B cell (primary cell): ENCODE data around the gene TMEM163. TPM values are rescaled to one million over a fixed set of nuclear protein-coding genes. Genes with fewer than 3 reads are reported as not detected.

ENCODE experiments used
- ATAC-seq: fragments of 200-7000 bp; cut with Tn5 transposase; one replicate; pipeline ENCODE4 v1.10.0; 2021; ENCODE audit warnings: low read depth, mild to moderate bottlenecking, moderate number of reproducible peaks, moderate library complexity
- CTCF ChIA-PET: fragments of 350-600 bp; sonication (Branson Sonifier 250); formaldehyde crosslinking; loops from one replicate; lab custom pipeline; 2021; ENCODE audit warnings: antibody characterized with exemption, inconsistent platforms; lab: Charles Lee
- POLR2A ChIA-PET: fragments of 350-600 bp; sonication (Branson Sonifier 250); formaldehyde crosslinking; loops from one replicate; lab custom pipeline; 2021; ENCODE audit warnings: antibody characterized with exemption; lab: Charles Lee
- DNase-seq: peaks from one replicate; pipeline ENCODE4 v3.0.0; 2013
- H2AFZ ChIP-seq: 2 replicates; pipeline ENCODE4 v1.6.1; 2012; ENCODE audit warnings: mild to moderate bottlenecking, low read depth, low read length; ENCODE audit not compliant: insufficient read depth, poor library complexity, severe bottlenecking
- H3K27ac ChIP-seq, 2 donors: 1 replicate in 1 of 2; 2 replicates in 1 of 2; pipeline ENCODE4 v1.5.1; 2012 to 2013; ENCODE audit warnings: low read length in 2 of 2, mild to moderate bottlenecking in 2 of 2, moderate library complexity in 1 of 2
- H3K27me3 ChIP-seq, 4 experiments: fragments of 200-600 bp in 1 of 4; sonication (generic) in 1 of 4; replicated peaks in 1 of 4; 1 replicate in 2 of 4; 2 replicates in 2 of 4; pipeline versions ENCODE4 v1.6.1 to v1.7.0; 2013 to 2016; ENCODE audit warnings: low read length in 3 of 4, mild to moderate bottlenecking in 2 of 4, mixed read lengths in 1 of 4, moderate library complexity in 1 of 4; ENCODE audit not compliant: insufficient read depth in 4 of 4, control insufficient read depth in 3 of 4; ENCODE audit errors: control extremely low read depth in 1 of 4
- H3K36me3 ChIP-seq, 2 experiments: replicated peaks in 1 of 2; 1 replicate in 1 of 2; 2 replicates in 1 of 2; pipeline versions ENCODE4 v1.6.1 to v1.7.1; 2013; ENCODE audit warnings: low read length in 1 of 2; ENCODE audit not compliant: insufficient read depth in 2 of 2, control insufficient read depth in 1 of 2; ENCODE audit errors: control extremely low read depth in 1 of 2, extremely low read depth in 1 of 2
- H3K4me1 ChIP-seq, 2 donors: fragments of 200-600 bp in 1 of 2; sonication (generic) in 1 of 2; 1 replicate in 1 of 2; 2 replicates in 1 of 2; pipeline versions ENCODE4 v1.5.1 to v1.6.1; 2013 to 2017; ENCODE audit warnings: low read length in 2 of 2; ENCODE audit not compliant: control insufficient read depth in 2 of 2, insufficient read depth in 2 of 2
- H3K4me2 ChIP-seq: replicated peaks from 2 replicates; pipeline ENCODE3; 2012; ENCODE audit warnings: mild to moderate bottlenecking, low read depth, low read length; ENCODE audit not compliant: poor library complexity, severe bottlenecking
- H3K4me3 ChIP-seq, 5 experiments: fragments of 200-600 bp in 1 of 5; sonication (generic) in 1 of 5; 1 replicate in 3 of 5; 2 replicates in 2 of 5; pipeline versions ENCODE4 v1.5.1 to v1.7.0; 2011 to 2016; ENCODE audit warnings: low read length in 4 of 5, mild to moderate bottlenecking in 4 of 5, low read depth in 2 of 5, control low read depth in 1 of 5, moderate library complexity in 1 of 5; ENCODE audit not compliant: insufficient read depth in 1 of 5; ENCODE audit errors: control extremely low read depth in 1 of 5, extremely low read depth in 1 of 5
- H3K79me2 ChIP-seq: fragments of 200-600 bp; sonication (generic); one replicate; pipeline ENCODE4 v1.6.0; 2016; ENCODE audit warnings: low read length; ENCODE audit not compliant: control insufficient read depth, insufficient read depth
- H3K9ac ChIP-seq: fragments of 200-600 bp; sonication (generic); 2 replicates; pipeline ENCODE4 v1.6.1; 2017; ENCODE audit warnings: mild to moderate bottlenecking, low read length, moderate library complexity
- H3K9me3 ChIP-seq, 3 donors: one replicate each; pipeline versions ENCODE4 v1.6.1 to v1.7.1; 2013; ENCODE audit warnings: low read length in 2 of 3; ENCODE audit not compliant: control insufficient read depth in 2 of 3, insufficient read depth in 1 of 3; ENCODE audit errors: control extremely low read depth in 1 of 3
- H4K20me1 ChIP-seq: 2 replicates; pipeline ENCODE4 v1.6.0; 2012; ENCODE audit warnings: mild to moderate bottlenecking, low read length; ENCODE audit not compliant: insufficient read depth, control insufficient read depth, poor library complexity, severe bottlenecking
- H3K27ac Mint-ChIP-seq: one replicate; pipeline ENCODE4 v1.8.0; 2021; ENCODE audit warnings: mixed read lengths
- H3K27me3 Mint-ChIP-seq: one replicate; pipeline ENCODE4 v1.8.0; 2021; ENCODE audit warnings: mixed read lengths
- H3K4me1 Mint-ChIP-seq: one replicate; pipeline ENCODE4 v1.8.0; 2021; ENCODE audit warnings: mixed read lengths
- H3K4me3 Mint-ChIP-seq: one replicate; pipeline ENCODE4 v1.8.0; 2021; ENCODE audit warnings: mixed read lengths
- H3K9me3 Mint-ChIP-seq: one replicate; pipeline ENCODE4 v1.8.0; 2022; ENCODE audit warnings: mixed read lengths; ENCODE audit not compliant: insufficient read depth
- CTCF ChIP-seq: fragments of 200-600 bp; IDR thresholded peaks from one replicate; pipeline ENCODE4 v1.8.0; 2022; ENCODE audit warnings: antibody characterized with exemption, mild to moderate bottlenecking
- EZH2 ChIP-seq: IDR thresholded peaks from 2 replicates; pipeline ENCODE4 v1.6.1; 2012; ENCODE audit warnings: borderline replicate concordance, low read depth, mild to moderate bottlenecking, moderate library complexity, low read length; ENCODE audit not compliant: insufficient read depth, poor library complexity, severe bottlenecking
- WGBS: methylation state at CpG from one replicate; pipeline ENCODE4 v1.1.5; 2013; ENCODE audit warnings: missing lambda C conversion rate; ENCODE audit not compliant: insufficient coverage; 5-methylcytosine and 5-hydroxymethylcytosine counted together
- intact Hi-C: fragments of 100-400 bp; cut with micrococcal nuclease; formaldehyde crosslinking; loops from one replicate; pipeline ENCODE4 v1.10.0; 2022
- polyA plus RNA-seq: library from polyadenylated mRNA; depleted of rRNA; stranded (reverse); fragments of >200 nt; gene quantifications from 2 replicates; pipeline ENCODE4 v1.2.3, GENCODE V29; 2012
- total RNA-seq, 2 donors: library from RNA; stranded (reverse); fragments of 120-200 nt in 1 of 2; gene quantifications; 1 replicate in 1 of 2; 2 replicates in 1 of 2; pipeline versions ENCODE4 v1.2.3 to v1.2.4, GENCODE V29; 2013 to 2022

Gene TMEM163
- total and polyA plus RNA-seq, 2 donors (not counting 1 experiment from before 2014, with no cell fraction given): 2.6 to 5.6 TPM

- DNase-seq (no peak), ATAC-seq (no peak)
- Mint-ChIP-seq H3K27me3 (no peaks in the 10 kb centered on the region), H3K9me3 (no peaks in the 10 kb centered on the region), H3K4me1 (peaks cover 26% of the 10 kb centered on the region), H3K27ac (peak overlapping the region; percentile 12), H3K4me3 (no peak overlapping the region)
- TF ChIP-seq EZH2 (no peak), CTCF (no peak)
- Histone ChIP-seq H3K79me2 (no peaks in the 10 kb centered on the region), H3K4me1 (peaks cover 14 to 22% of the 10 kb centered on the region in 2 donors), H2AFZ (no peak overlapping the region), H3K4me3 (no peak overlapping the region), H3K9ac (no peak overlapping the region), H3K36me3 (no peaks in the 10 kb centered on the region), H4K20me1 (no peaks in the 10 kb centered on the region), H3K27ac (no peak overlapping the region), H3K9me3 (no peaks in the 10 kb centered on the region), H3K4me2 (no peak overlapping the region), H3K27me3 (no peaks in the 10 kb centered on the region)
- intact Hi-C loops: loop anchor here (10.0 kb wide), 1 partner anchor 791 kb away; no protein-coding TSS in a partner anchor
- WGBS: 61% methylated on average over 4 of the region's 4 CpGs
- ChIA-PET POLR2A (no interaction called here), CTCF (no interaction called here)
Measured at GRCh38 chr2:134745546-134745945, 26.7 kb upstream of the TMEM163 start.

GRCh38 chr2:134745023-134745422, 26.2 kb upstream of the TMEM163 start:
- H3K27ac Mint-ChIP-seq: no peak overlapping the region
- DNase-seq (no peak), ATAC-seq (no peak)
- no peak overlapping the region for H3K4me3 ChIP-seq
- H3K4me1 Mint-ChIP-seq: peaks cover 31% of the 10 kb centered on the region
- no peaks in the 10 kb centered on the region for H3K27me3 Mint-ChIP-seq
- H3K4me2 ChIP-seq: no peak overlapping the region
- ChIA-PET POLR2A (no interaction called here), CTCF (no interaction called here)
- H3K4me1 ChIP-seq: peaks cover 20 to 28% of the 10 kb centered on the region in 2 donors
- no peaks in the 10 kb centered on the region for H3K9me3 Mint-ChIP-seq
- no peak overlapping the region for H3K9ac ChIP-seq
- H3K27ac ChIP-seq: no peak overlapping the region
- H3K9me3 ChIP-seq: no peaks in the 10 kb centered on the region
- H3K4me3 Mint-ChIP-seq: no peak overlapping the region
- H3K27me3 ChIP-seq: no peaks in the 10 kb centered on the region
- intact Hi-C loops: loop anchor here (10.0 kb wide), 1 partner anchor 790 kb away; no protein-coding TSS in a partner anchor
- no peaks in the 10 kb centered on the region for H3K79me2 ChIP-seq
- no peaks in the 10 kb centered on the region for H3K36me3 ChIP-seq
- no peaks in the 10 kb centered on the region for H4K20me1 ChIP-seq
- TF ChIP-seq CTCF: no peak
- TF ChIP-seq EZH2: no peak
- H2AFZ ChIP-seq: no peak overlapping the region
